Activated T-helper 1 cell treated with anti-CD3 and anti-CD28 coated beads, Interleukin-2, amount 50 U/mL, for 16 hours (primary cell): ENCODE measurements around the gene LTO1.
"Not testable (repeated sequence)": the region's sequence is repeated elsewhere in the genome, so short reads cannot be mapped to it uniquely, and the experiment has no call there.

Experiments used
- DNase-seq, 2 donors: peaks; one replicate each; pipeline ENCODE4 v3.0.0-alpha.2; 2020; ENCODE audit warnings: low read depth in 1 of 2, low spot score in 1 of 2

LTO1 gene

DNA sequence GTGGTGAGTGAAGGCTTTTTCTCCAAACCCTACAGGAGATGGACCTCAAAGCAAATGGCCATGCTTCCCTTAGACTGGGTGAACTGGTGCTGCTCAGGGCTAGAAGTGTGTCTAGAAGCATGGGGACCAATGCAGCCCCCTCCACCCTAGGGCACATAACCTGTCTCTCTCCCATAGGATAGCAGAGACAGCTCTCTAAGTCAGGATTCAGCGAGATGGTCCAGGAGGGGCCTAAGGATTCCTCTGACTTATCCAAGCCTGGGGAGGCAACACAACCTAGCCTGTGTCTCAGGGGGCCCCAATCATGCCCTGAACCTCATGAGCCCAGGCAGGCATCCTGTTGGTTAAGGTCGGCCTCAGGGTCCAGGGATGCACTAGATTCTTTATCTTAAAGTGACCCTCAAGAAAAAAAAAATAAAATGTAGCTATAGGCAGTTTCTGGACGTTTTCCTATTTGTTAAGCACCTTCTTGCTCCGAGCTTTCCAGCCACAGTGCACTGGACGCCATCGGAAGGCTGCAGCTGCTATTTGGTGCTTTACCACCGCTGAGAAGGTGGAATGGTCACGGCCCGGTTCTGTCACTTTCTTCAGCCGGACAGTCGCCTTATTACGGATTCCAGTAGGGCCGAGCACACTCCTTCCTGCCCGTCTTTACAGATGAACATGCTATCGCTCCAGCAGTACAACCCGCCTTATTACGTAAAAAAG is 39.2 kb downstream of the LTO1 start:
- DNase-seq: no peak

DNA sequence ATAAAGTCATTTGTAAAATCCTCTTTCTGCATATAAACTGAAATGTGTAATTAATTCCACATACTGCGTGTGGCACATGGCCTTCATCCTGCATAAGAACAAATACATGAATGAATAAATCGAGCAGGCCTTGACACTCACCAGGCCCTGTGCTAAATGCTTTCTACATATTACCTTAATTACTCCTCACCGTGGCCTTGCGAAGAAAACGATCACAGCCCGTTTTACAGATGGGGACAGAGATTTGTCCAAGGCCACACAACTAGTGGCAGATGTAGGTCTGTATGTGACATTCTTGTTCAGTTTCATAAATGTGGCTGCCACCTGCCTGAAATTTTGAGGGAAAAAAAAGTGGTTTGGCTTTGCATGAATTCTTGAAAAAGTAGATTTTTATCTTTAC is 40.0 kb downstream of the LTO1 start:
- no peak for DNase-seq

DNA sequence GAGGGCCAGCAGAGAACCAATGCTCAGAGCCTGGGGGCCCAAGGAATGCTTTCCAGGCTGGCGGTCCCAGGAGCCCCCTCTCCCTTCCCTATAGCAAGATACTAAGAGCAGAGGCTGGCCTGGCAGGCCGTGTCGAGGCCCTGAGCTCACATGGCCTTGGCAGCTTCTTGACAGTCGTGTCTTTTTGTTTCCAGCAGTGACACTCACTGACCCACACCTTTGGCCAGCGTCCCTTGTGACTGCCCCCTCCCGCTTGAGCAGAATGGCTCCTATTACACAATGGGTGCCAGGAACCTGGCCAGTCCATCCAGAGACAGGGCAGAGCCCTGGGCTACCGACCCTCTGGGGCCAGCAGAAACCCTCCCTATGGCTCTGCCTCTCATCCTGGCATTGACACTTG is 40.6 kb downstream of the LTO1 start:
- DNase-seq: no peak

DNA sequence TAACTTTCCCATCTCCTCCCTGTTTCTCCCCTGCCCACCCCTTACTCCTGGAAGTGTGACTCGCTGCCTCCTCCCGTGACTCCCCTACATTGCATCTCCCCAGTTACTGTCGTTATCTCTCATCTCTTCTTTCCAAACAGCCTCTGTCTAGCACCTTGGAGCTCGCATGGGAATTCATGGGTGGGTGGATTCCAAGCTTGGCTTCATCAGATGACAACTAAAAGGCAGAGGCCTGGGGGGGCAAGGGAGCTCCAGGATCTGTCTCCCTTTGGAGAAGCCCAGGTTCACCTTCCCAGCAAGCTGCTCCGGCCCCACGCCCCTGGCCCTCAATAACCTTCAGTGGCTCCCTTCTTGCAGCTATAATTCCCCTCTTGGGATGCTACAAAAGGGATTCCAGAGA is 41.1 kb downstream of the LTO1 start:
- DNase-seq: no peak

DNA sequence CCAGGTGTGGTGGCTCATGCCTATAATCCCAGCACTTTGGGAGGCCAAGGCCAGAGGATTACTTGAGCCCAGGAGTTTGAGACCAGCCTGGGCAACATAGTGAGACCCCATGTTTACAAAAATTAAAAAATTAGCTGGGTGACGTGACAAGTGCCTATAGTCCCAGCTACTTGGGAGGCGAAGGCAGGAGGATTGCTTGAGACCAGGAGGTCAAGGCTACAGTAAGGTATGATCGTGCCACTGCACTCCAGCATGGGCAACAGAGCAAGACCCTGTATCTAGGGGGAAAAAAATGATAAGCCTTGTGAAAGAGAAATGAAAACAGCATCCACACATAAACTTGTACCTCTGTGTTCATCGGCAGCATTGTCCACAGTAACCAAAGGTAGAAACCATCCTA is 42.3 kb downstream of the LTO1 start:
- DNase-seq: no peak

DNA sequence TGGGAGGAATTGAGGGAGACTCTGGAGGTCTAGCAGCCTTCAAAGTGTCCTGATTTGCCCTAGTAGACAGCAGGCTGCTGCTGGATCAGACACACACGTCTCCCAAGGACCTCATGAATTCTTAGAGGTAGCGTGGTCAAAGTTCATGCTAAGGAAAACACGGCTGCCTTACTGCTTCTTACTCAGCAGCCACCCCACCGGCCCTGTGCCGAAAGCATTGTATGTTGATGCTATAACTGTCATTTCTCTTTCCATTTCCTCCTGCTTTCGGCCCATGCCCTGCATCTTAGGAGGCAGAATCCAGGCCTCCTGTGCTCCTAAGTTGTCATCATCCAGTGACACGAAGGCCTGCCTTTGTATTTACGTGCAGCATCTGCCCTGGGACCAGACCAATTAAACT is 44.7 kb downstream of the LTO1 start:
- no peak for DNase-seq

DNA sequence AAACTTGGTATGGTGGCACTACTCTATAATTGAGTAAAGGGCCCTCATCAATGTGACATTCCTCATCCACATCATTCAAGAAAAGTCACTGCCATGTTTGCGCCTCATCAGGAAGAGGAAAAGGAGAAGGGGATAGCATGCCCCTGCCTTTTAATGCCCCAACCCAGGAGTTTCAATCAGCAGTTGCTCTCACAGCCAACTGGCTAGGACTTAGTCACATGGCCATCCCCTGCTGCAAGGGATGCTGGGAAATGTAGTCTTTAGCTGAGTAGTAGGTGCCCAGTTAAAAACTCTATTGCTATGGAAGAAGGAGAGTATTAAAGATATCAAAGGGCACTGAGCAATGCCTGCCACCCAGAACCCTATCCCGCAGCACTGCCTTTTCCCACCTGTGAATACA is 45.1 kb downstream of the LTO1 start:
- no peak for DNase-seq

DNA sequence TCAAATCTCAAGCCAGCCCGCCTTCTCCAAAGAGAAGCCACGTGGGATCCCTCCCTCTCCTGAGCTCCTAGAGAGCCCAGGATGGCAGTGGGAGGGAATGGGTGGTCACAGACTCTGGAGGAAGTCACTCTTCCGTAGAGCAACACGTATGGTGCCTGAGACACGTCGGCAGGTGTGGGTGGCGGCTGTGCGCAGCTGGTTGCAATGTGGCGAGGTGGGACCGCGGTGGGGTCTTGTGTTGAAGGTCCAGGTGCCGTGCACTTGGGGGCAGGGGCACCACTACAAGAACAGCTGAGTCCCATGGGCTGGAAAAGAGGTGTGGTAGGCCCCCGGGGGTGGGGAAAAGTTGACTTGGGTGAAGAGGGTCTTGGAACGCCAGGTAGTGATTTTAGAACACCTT is 47.6 kb downstream of the LTO1 start:
- DNase-seq: no peak

DNA sequence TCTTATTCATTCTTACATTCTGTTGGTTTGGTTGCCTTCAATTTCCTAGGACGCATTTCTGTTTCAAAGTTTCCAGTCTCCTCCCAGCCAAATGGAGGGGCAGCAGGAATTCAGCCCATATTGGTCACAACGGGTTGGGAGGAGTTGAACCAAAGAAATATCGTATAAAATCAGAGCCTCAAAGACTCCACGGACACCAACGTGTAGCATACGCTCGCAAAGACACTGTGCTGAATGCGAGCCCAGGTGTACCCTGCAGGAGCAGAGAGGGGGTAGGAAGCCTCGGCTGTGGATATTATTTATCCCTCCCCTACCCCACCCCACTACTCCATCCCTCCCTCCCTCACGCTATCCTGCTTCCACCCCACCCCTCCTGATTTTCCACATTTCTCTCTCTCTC is 49.7 kb downstream of the LTO1 start:
- no peak for DNase-seq

DNA sequence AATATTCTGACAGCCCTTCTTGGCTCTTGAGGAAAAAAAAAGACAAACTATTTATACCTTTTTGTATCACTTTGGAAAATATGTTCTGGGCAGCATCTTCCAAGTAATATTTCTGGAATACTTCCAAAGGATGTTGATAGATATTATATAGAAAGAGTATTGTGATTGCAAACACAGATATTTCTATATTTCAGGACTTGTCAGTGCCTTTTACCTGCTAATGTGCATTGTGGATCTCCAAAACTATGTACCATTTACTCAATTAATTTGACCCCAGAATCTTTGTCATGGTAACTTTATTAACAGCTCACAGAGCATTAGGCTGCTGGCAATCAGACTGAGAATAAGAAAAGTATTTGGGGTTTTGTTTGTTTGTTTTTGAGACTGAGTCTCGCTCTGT is 50.9 kb downstream of the LTO1 start:
- DNase-seq: no peak

DNA sequence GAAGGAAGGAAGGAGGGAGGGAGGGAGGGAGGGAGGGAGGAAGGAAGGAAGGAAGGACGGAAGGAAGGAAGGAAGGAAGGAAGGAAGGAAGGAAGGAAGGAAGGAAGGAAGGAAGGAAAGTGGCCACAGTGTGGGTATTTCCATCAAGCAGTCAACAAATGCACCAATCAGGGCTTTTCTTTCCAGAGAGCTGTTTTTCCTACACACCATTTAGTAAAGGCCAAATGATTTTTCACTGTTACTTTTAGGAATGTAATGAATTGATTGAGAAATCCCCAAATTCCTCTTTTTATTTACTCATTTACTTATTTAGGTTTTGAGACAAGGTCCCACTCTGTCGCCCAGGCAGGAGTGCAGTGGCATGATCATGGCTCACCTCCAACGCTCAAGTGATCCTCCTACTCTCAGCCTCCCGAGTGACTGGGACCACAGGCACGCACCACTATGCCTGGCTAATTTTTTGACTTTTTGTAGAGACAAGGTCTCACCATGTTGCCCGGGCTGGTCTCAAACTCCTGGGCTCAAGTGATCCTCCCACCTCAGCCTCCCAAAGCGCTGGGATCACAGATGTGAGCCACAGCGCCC is 53.0 kb downstream of the LTO1 start:
- not testable (repeated sequence) for DNase-seq

DNA sequence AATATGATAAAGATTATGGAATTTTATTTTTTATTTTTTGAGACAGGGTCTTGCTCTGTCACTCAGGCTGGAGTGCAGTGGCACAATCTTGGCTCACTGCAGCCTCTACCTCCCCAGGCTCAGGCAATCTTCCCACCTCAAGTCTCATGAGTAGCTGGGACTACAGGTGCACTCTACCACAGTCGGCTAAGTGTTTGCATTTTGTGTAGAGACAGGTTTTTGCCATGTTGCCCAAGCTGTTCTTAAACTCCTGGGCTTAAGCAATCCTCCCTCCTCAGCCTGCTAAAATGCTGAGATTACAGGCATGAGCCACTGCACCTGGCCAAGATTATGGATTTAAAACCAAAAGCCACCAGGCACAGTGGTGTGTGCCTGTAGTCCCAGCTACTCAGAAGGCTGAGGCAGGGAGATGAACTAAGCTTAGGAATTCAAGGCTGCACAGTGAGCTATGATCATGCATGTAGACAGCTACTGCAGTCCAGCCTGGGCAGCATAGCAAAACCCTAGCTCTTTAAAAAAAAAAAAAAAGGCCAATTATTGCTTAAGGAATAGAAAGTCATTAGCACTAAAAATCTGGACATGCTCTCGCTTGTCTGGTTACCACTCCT is 54.4 kb downstream of the LTO1 start:
- DNase-seq: no peak

DNA sequence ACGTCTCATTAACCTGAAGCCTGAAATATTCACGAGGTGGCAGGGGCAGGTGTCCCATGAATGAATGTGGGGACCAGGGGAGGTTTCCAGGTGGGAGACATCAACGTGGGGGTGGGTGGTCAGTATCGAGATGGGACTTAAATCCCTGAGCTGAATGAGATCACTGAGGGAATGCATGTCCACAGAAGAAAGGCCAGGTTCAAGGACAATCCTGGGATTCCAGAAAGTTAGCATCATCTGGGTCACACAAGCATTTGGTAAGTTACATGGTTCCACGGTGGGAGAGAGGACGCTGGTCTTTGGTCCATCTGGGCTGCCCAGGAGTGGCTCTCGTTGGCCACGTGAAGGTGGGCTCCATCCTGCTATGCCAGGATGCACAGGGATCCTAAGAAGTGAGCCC is 56.9 kb downstream of the LTO1 start:
- DNase-seq: no peak

DNA sequence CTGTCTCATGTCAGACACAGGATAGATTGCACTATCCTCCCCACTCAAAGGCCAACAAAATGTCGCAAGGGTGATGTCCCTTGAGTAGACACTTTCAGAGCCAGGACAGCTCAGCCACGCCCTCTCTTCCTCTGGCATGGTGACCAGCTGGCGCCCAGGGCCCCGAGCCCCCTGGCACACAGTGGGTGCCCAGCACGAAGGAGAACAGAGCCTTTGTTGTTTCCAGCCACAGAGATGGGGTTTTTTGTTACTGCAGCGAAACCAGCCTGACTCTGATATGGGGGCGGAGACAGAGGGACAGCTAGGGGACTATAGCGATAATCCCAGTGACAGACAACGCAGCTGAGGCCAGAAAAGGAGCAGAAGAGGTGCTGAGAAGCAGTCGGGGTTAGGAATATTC is 57.5 kb downstream of the LTO1 start:
- no peak for DNase-seq

DNA sequence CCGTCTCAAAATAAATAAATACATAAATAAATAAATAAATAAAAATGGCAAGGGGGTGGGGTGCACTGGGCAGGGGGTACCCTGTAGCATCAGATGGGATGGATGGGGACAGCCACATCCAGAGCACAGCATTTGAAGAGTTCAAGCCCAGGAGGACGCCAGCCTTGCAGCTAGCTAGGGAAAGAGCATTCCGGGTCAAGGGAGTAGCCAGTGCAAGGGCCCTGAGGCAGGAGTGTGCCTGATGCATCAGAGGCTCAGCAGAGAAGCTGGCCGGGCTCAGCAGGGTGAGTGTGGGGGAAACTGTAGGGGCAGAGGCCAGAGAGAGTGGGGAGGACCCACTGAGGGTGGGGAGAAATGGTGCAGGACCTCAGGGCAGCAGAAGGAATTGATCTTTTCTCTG is 57.9 kb downstream of the LTO1 start:
- no peak for DNase-seq
